HepG2 (cell line): ENCODE data around the gene STK17A.
"Not testable (repeated sequence)": the region's sequence is repeated elsewhere in the genome, so short reads cannot be mapped to it uniquely, and the experiment has no call there.

Experiments used
- MAFK ChIP-seq, 2 experiments: IDR thresholded peaks in 1 of 2; conservative IDR thresholded peaks in 1 of 2; 2 replicates each; pipeline ENCODE4 v1.6.1; 2011; ENCODE audit warnings: improper control_type of control experiment in 2 of 2, low read length in 2 of 2
- SMAD3 ChIP-seq: sonication (generic); formaldehyde crosslinking; IDR thresholded peaks from 2 replicates; pipeline ENCODE4 v1.4.0; 2020; ENCODE audit warnings: missing genetic modification reagents
- ZNF879 ChIP-seq: sonication (generic); formaldehyde crosslinking; IDR thresholded peaks from 2 replicates; pipeline ENCODE4 v1.8.1; 2023; ENCODE audit warnings: missing genetic modification reagents
- TF ChIP-seq, protein P1 (sequence below): sonication (generic); formaldehyde crosslinking; IDR thresholded peaks from 2 replicates; pipeline ENCODE4 v1.9.0; 2022; ENCODE audit warnings: missing genetic modification reagents, mild to moderate bottlenecking, borderline replicate concordance

DNA sequence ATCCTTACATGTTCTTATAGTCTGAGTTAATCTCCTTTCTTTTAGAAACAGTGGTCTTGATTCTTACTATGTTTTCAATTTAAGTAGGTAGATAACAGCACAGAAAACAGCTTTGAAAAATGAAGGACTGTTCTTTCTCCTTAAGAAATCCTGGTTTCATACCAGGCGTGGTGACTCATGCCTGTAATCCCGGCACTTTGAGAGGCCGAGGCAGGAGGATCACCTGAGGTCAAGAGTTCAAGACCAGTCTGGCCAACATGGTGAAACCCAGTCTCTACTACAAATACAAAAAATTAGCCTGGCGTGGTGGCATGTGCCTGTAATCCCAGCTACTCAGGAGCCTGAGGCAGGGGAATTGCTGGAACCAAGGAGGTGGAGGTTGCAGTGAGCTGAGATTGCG, 13.5 kb downstream of the STK17A start:
- not testable (repeated sequence) for TF ChIP-seq ZNF879; MAFK (conservative IDR thresholded peaks at IDR 0.05 in 1 of 2, IDR thresholded peaks at IDR 0.05 in 1 of 2; ENCODE audit: low read length in 2 of 2); SMAD3 (CRISPR knock-in tag)
- TF ChIP-seq, protein P1, sequence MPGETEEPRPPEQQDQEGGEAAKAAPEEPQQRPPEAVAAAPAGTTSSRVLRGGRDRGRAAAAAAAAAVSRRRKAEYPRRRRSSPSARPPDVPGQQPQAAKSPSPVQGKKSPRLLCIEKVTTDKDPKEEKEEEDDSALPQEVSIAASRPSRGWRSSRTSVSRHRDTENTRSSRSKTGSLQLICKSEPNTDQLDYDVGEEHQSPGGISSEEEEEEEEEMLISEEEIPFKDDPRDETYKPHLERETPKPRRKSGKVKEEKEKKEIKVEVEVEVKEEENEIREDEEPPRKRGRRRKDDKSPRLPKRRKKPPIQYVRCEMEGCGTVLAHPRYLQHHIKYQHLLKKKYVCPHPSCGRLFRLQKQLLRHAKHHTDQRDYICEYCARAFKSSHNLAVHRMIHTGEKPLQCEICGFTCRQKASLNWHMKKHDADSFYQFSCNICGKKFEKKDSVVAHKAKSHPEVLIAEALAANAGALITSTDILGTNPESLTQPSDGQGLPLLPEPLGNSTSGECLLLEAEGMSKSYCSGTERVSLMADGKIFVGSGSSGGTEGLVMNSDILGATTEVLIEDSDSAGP: not testable (repeated sequence)
